ENCODE results near the gene SMIM1. TPM values are rescaled to one million over a fixed set of nuclear protein-coding genes. Genes with fewer than 3 reads are reported as not detected.

SMIM1 gene
- total RNA-seq, 1 experiment from 2014 or later = 5.5 TPM

- TF ChIP-seq FOSL1 (IDR thresholded peaks at IDR 0.05; ENCODE audit: low read depth) (no peak), ZBTB33 (IDR thresholded peaks at IDR 0.05; ENCODE audit: extremely low read depth, insufficient replicate concordance, low read length) (no peak)
- TF ChIP-seq, protein P1, sequence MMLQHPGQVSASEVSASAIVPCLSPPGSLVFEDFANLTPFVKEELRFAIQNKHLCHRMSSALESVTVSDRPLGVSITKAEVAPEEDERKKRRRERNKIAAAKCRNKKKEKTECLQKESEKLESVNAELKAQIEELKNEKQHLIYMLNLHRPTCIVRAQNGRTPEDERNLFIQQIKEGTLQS (IDR thresholded peaks at IDR 0.05) = no peak
- TF ChIP-seq, protein P2, sequence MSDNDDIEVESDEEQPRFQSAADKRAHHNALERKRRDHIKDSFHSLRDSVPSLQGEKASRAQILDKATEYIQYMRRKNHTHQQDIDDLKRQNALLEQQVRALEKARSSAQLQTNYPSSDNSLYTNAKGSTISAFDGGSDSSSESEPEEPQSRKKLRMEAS (IDR thresholded peaks at IDR 0.05) = no peak
Observed at GRCh38 chr1:3744646-3745045, 27.9 kb upstream of the SMIM1 start (continued).

- no peaks in the 10 kb centered on the region for H3K9me3 ChIP-seq (ENCODE audit: control insufficient read depth in 1 of 2, insufficient read depth in 1 of 2, low read depth in 1 of 2, low read length in 2 of 2)
- H3K9me2 ChIP-seq (ENCODE audit: insufficient read depth) = no peaks in the 10 kb centered on the region
- POLR2A ChIA-PET = no interaction called here
- RAD21 ChIA-PET (ENCODE audit: low non-redundant PET in 1 of 2, low total read pairs in 2 of 2, uncharacterized antibody in 2 of 2, unreplicated experiment in 2 of 2) = no interaction called here
- CTCF ChIA-PET = interaction anchor here (1.6 kb wide), 1 partner anchor 292 kb away, joined by 4 read pairs; no protein-coding TSS in a partner anchor
- H3K79me2 ChIP-seq (ENCODE audit: insufficient read depth, low read length) = no peaks in the 10 kb centered on the region
- intact Hi-C loops (cut with micrococcal nuclease) = no loop called here
- H3K27ac ChIP-seq (ENCODE audit: low read depth, low read length) = no peak overlapping the region
- no peaks in the 10 kb centered on the region for H4K20me1 ChIP-seq (ENCODE audit: insufficient read depth)
- DNase-seq (ENCODE audit: low read depth, low spot score) = no peak
- H3K4me1 ChIP-seq (ENCODE audit: control insufficient read depth in 1 of 2, insufficient read depth in 2 of 2, low read length in 2 of 2) = no peaks in the 10 kb centered on the region
- H3K36me3 ChIP-seq (ENCODE audit: control insufficient read depth in 1 of 2, insufficient read depth in 2 of 2, low read length in 2 of 2) = no peaks in the 10 kb centered on the region
- no peak for ATAC-seq
- TF ChIP-seq JUND (IDR thresholded peaks at IDR 0.05) (no peak), FOSL1 (IDR thresholded peaks at IDR 0.05; ENCODE audit: low read depth) (no peak), ELF1 (IDR thresholded peaks at IDR 0.05; ENCODE audit: borderline replicate concordance, low read depth) (no peak), SRF (IDR thresholded peaks at IDR 0.05; ENCODE audit: low read depth) (no peak), EGR1 (IDR thresholded peaks at IDR 0.05; ENCODE audit: low read depth) (no peak), POLR2A (IDR thresholded peaks at IDR 0.05; ENCODE audit: borderline replicate concordance, extremely low read depth, insufficient read depth, insufficient read length) (no peak)
- TF ChIP-seq, protein P2 (IDR thresholded peaks at IDR 0.05) = no peak
- TF ChIP-seq, protein P3, sequence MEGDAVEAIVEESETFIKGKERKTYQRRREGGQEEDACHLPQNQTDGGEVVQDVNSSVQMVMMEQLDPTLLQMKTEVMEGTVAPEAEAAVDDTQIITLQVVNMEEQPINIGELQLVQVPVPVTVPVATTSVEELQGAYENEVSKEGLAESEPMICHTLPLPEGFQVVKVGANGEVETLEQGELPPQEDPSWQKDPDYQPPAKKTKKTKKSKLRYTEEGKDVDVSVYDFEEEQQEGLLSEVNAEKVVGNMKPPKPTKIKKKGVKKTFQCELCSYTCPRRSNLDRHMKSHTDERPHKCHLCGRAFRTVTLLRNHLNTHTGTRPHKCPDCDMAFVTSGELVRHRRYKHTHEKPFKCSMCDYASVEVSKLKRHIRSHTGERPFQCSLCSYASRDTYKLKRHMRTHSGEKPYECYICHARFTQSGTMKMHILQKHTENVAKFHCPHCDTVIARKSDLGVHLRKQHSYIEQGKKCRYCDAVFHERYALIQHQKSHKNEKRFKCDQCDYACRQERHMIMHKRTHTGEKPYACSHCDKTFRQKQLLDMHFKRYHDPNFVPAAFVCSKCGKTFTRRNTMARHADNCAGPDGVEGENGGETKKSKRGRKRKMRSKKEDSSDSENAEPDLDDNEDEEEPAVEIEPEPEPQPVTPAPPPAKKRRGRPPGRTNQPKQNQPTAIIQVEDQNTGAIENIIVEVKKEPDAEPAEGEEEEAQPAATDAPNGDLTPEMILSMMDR (IDR thresholded peaks at IDR 0.05 in 2 of 3, conservative IDR thresholded peaks at IDR 0.05 in 1 of 3; ENCODE audit: borderline replicate concordance in 1 of 3, insufficient read depth in 1 of 3, low read depth in 2 of 3, low read length in 2 of 3) = no peak
- TF ChIP-seq, protein P4, sequence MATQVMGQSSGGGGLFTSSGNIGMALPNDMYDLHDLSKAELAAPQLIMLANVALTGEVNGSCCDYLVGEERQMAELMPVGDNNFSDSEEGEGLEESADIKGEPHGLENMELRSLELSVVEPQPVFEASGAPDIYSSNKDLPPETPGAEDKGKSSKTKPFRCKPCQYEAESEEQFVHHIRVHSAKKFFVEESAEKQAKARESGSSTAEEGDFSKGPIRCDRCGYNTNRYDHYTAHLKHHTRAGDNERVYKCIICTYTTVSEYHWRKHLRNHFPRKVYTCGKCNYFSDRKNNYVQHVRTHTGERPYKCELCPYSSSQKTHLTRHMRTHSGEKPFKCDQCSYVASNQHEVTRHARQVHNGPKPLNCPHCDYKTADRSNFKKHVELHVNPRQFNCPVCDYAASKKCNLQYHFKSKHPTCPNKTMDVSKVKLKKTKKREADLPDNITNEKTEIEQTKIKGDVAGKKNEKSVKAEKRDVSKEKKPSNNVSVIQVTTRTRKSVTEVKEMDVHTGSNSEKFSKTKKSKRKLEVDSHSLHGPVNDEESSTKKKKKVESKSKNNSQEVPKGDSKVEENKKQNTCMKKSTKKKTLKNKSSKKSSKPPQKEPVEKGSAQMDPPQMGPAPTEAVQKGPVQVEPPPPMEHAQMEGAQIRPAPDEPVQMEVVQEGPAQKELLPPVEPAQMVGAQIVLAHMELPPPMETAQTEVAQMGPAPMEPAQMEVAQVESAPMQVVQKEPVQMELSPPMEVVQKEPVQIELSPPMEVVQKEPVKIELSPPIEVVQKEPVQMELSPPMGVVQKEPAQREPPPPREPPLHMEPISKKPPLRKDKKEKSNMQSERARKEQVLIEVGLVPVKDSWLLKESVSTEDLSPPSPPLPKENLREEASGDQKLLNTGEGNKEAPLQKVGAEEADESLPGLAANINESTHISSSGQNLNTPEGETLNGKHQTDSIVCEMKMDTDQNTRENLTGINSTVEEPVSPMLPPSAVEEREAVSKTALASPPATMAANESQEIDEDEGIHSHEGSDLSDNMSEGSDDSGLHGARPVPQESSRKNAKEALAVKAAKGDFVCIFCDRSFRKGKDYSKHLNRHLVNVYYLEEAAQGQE (IDR thresholded peaks at IDR 0.05; ENCODE audit: low read depth) = no peak
- no peaks in the 10 kb centered on the region for H3K27me3 ChIP-seq (ENCODE audit: insufficient read depth, low read length)
- H3K9ac ChIP-seq (ENCODE audit: low read length) = no peak overlapping the region
- H2AFZ ChIP-seq (ENCODE audit: low read depth, low read length, poor library complexity, severe bottlenecking) = no peak overlapping the region
- no TSS peak for BruUV-seq (replicated peaks)
- H3K4me2 ChIP-seq (ENCODE audit: low read length) = no peak overlapping the region
- H3K4me3 ChIP-seq (replicated peaks in 1 of 2; ENCODE audit: low read depth in 1 of 2, low read length in 2 of 2) = no peak overlapping the region
Observed at GRCh38 chr1:3745071-3745470, 27.5 kb upstream of the SMIM1 start.
